Measurements from ENCODE around the gene CSH2.

DNA sequence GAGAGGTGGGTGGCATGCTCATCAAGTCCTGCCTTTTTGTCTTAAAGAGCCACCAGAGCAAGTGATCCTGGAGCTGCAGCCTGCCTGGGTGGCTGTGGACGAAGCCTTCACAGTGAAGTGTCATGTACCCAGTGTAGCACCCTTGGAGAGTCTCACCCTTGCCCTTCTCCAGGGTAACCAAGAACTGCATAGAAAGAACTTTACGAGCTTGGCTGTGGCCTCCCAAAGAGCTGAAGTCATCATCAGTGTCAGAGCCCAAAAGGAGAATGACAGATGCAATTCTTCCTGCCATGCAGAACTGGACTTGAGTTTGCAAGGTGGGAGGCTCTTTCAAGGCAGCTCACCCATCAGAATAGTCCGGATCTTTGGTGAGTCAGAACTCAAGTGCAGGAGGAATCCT lies 14.2 kb downstream of the CSH2 start:
- TF ChIP-seq, protein P1, sequence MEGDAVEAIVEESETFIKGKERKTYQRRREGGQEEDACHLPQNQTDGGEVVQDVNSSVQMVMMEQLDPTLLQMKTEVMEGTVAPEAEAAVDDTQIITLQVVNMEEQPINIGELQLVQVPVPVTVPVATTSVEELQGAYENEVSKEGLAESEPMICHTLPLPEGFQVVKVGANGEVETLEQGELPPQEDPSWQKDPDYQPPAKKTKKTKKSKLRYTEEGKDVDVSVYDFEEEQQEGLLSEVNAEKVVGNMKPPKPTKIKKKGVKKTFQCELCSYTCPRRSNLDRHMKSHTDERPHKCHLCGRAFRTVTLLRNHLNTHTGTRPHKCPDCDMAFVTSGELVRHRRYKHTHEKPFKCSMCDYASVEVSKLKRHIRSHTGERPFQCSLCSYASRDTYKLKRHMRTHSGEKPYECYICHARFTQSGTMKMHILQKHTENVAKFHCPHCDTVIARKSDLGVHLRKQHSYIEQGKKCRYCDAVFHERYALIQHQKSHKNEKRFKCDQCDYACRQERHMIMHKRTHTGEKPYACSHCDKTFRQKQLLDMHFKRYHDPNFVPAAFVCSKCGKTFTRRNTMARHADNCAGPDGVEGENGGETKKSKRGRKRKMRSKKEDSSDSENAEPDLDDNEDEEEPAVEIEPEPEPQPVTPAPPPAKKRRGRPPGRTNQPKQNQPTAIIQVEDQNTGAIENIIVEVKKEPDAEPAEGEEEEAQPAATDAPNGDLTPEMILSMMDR (IDR thresholded peaks at IDR 0.05; ENCODE audit: borderline replicate concordance, extremely low read depth, low read length, poor library complexity, severe bottlenecking) = no peak
- no peak for TF ChIP-seq EZH2 (IDR thresholded peaks at IDR 0.05; ENCODE audit: borderline replicate concordance, low read depth, low read length, severe bottlenecking)

All from DND-41 (cell line).